HepG2 (cell line): ENCODE measurements around the gene NAIF1. TPM values are rescaled to one million over a fixed set of nuclear protein-coding genes. Genes with fewer than 3 reads are reported as not detected.

Experiments
- ETV6 ChIP-seq: sonication (generic); formaldehyde crosslinking; conservative IDR thresholded peaks from 2 replicates; pipeline ENCODE4 v1.4.0; 2020; ENCODE audit warnings: missing genetic modification reagents
- HNF1A ChIP-seq, 2 experiments: sonication (generic) in 1 of 2; formaldehyde crosslinking in 1 of 2; IDR thresholded peaks; 2 replicates each; pipeline versions ENCODE4 v1.4.0 to v1.6.1; 2016 to 2020; ENCODE audit warnings: borderline replicate concordance in 1 of 2, low read depth in 1 of 2, mild to moderate bottlenecking in 1 of 2, missing genetic modification reagents in 1 of 2
- MAZ ChIP-seq, 2 experiments: sonication (generic) in 1 of 2; formaldehyde crosslinking in 1 of 2; IDR thresholded peaks; 2 replicates each; pipeline versions ENCODE4 v1.5.0 to v1.6.1; 2012 to 2020; ENCODE audit warnings: low read depth in 2 of 2, mild to moderate bottlenecking in 2 of 2, borderline replicate concordance in 1 of 2, improper control_type of control experiment in 1 of 2, low read length in 1 of 2, missing genetic modification reagents in 1 of 2, moderate library complexity in 1 of 2
- MTA1 ChIP-seq: sonication (generic); formaldehyde crosslinking; IDR thresholded peaks from 2 replicates; pipeline ENCODE4 v1.4.0; 2020; ENCODE audit warnings: missing genetic modification reagents, mild to moderate bottlenecking, borderline replicate concordance
- MXI1 ChIP-seq: IDR thresholded peaks from 3 replicates; pipeline ENCODE4 v1.6.1; 2012; ENCODE audit warnings: low read depth, low read length, inconsistent platforms, borderline replicate concordance
- PAF1 ChIP-seq: IDR thresholded peaks from 2 replicates; pipeline ENCODE4 v1.6.1; 2016; ENCODE audit warnings: missing genetic modification reagents, missing compliant biosample characterization
- ZNF121 ChIP-seq: sonication (generic); formaldehyde crosslinking; IDR thresholded peaks from 2 replicates; pipeline ENCODE4 v1.5.0; 2020; ENCODE audit warnings: mild to moderate bottlenecking, missing genetic modification reagents
- ZNF883 ChIP-seq: sonication (generic); formaldehyde crosslinking; IDR thresholded peaks from 2 replicates; pipeline ENCODE4 v1.5.1; 2020; ENCODE audit warnings: mild to moderate bottlenecking, missing genetic modification reagents; ENCODE audit errors: not compliant biosample characterization
- ZNF891 ChIP-seq: sonication (generic); formaldehyde crosslinking; IDR thresholded peaks from 2 replicates; pipeline ENCODE4 v1.5.0; 2020; ENCODE audit warnings: mild to moderate bottlenecking, missing genetic modification reagents
- polyA plus RNA-seq, 8 experiments: library from polyadenylated mRNA; depleted of rRNA in 3 of 8; stranded (reverse) in 7 of 8; unstranded in 1 of 8; fragments of >200 nt; fragmentation: Illumina TruSeq in 4 of 8; extraction: Trizol in 4 of 8; gene quantifications; 2 replicates each; pipeline versions ENCODE4 v1.2.1 to v1.2.3, GENCODE V29; 2011 to 2016; ENCODE audit warnings: low read depth in 4 of 8, missing spikeins in 1 of 8, mixed read lengths in 1 of 8; ENCODE audit not compliant: insufficient read depth in 1 of 8
- total RNA-seq, 5 experiments: library from RNA; depleted of rRNA; stranded (reverse); fragments of >200 nt; fragmentation: Illumina TruSeq; extraction: Trizol; gene quantifications; 2 replicates each; pipeline ENCODE4 v1.2.3, GENCODE V29; 2016; ENCODE audit warnings: low read depth in 1 of 5
- TF ChIP-seq, protein P1 (sequence below): sonication (generic); formaldehyde crosslinking; IDR thresholded peaks from 2 replicates; pipeline ENCODE4 v1.4.0; 2020; ENCODE audit warnings: mild to moderate bottlenecking, missing genetic modification reagents
- TF ChIP-seq, protein P2 (sequence below): sonication (generic); formaldehyde crosslinking; IDR thresholded peaks from 2 replicates; pipeline ENCODE4 v1.5.0; 2020; ENCODE audit warnings: mild to moderate bottlenecking, missing genetic modification reagents
- TF ChIP-seq, protein P3 (sequence below): sonication (generic); formaldehyde crosslinking; IDR thresholded peaks from 2 replicates; pipeline ENCODE4 v1.5.1; 2020; ENCODE audit warnings: mild to moderate bottlenecking, missing genetic modification reagents, borderline replicate concordance

The NAIF1 gene
- total and polyA plus RNA-seq, 2 of the 13 experiments (the other 11 are each of a cell fraction or from before 2014, with no cell fraction given) = 6.0 to 6.9 TPM

DNA sequence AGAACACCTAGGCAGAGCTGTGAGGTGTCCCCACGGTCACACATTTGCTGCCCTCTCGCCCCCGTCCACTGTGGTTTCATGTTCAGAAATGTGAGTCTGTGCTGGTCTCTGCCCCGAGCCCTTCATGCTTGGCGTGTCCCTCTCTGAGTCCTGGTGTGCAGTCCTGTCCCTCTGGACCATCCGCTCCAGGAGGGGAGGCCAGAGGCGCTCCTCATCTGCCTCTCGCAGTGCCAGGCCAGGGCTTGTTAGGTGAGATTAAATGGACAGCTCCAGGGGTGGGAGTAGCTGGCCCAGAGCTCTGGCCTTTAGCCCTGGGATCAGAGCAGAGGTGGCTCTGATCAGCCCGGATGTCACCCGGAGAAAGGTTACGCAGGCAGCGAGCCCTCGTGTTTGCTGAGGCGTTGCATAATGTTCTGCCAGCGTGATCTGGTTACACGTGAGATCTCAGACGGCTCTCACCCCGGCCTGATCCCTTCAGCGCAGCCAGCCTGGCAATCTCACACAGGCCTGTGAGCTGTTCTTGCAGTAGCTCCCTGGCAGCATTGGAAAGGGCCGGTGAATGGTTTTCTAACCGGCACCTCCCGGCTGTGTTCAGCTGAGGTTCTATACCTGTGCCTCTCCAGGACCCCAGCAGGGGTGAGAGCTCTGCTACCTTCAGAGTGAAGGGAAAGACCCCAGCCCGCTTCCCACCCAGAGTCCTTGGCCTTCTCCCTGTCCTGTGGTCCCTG, 35.9 kb upstream of the NAIF1 start (continued):
- TF ChIP-seq, protein P1, sequence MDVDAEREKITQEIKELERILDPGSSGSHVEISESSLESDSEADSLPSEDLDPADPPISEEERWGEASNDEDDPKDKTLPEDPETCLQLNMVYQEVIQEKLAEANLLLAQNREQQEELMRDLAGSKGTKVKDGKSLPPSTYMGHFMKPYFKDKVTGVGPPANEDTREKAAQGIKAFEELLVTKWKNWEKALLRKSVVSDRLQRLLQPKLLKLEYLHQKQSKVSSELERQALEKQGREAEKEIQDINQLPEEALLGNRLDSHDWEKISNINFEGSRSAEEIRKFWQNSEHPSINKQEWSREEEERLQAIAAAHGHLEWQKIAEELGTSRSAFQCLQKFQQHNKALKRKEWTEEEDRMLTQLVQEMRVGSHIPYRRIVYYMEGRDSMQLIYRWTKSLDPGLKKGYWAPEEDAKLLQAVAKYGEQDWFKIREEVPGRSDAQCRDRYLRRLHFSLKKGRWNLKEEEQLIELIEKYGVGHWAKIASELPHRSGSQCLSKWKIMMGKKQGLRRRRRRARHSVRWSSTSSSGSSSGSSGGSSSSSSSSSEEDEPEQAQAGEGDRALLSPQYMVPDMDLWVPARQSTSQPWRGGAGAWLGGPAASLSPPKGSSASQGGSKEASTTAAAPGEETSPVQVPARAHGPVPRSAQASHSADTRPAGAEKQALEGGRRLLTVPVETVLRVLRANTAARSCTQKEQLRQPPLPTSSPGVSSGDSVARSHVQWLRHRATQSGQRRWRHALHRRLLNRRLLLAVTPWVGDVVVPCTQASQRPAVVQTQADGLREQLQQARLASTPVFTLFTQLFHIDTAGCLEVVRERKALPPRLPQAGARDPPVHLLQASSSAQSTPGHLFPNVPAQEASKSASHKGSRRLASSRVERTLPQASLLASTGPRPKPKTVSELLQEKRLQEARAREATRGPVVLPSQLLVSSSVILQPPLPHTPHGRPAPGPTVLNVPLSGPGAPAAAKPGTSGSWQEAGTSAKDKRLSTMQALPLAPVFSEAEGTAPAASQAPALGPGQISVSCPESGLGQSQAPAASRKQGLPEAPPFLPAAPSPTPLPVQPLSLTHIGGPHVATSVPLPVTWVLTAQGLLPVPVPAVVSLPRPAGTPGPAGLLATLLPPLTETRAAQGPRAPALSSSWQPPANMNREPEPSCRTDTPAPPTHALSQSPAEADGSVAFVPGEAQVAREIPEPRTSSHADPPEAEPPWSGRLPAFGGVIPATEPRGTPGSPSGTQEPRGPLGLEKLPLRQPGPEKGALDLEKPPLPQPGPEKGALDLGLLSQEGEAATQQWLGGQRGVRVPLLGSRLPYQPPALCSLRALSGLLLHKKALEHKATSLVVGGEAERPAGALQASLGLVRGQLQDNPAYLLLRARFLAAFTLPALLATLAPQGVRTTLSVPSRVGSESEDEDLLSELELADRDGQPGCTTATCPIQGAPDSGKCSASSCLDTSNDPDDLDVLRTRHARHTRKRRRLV (CRISPR knock-in tag) = peak; percentile 73; the same call in 1 of the 2 replicates
- TF ChIP-seq ETV6 (CRISPR knock-in tag) = 0 out of 2 replicates have a peak, but pooled peaks have one; percentile 41
- peak; percentile 85 for TF ChIP-seq ZNF883 (CRISPR knock-in tag)
- TF ChIP-seq ZNF891 = peak; percentile 24; the same call in 1 of the 2 replicates
- TF ChIP-seq MAZ (IDR thresholded peaks at IDR 0.05; ENCODE audit: borderline replicate concordance, low read depth, low read length) = no peak
- peak; percentile 96 for TF ChIP-seq MAZ (CRISPR knock-in tag; IDR thresholded peaks at IDR 0.05; ENCODE audit: low read depth)
- TF ChIP-seq MTA1 (CRISPR knock-in tag) = peak; percentile 97
- peak; percentile 59; the same call in 1 of the 2 replicates for TF ChIP-seq HNF1A (IDR thresholded peaks at IDR 0.05; ENCODE audit: low read depth)
- peak; percentile 90 for TF ChIP-seq HNF1A (CRISPR knock-in tag; IDR thresholded peaks at IDR 0.05; ENCODE audit: borderline replicate concordance)
- no peak for TF ChIP-seq PAF1 (CRISPR knock-in tag)
- TF ChIP-seq, protein P2, sequence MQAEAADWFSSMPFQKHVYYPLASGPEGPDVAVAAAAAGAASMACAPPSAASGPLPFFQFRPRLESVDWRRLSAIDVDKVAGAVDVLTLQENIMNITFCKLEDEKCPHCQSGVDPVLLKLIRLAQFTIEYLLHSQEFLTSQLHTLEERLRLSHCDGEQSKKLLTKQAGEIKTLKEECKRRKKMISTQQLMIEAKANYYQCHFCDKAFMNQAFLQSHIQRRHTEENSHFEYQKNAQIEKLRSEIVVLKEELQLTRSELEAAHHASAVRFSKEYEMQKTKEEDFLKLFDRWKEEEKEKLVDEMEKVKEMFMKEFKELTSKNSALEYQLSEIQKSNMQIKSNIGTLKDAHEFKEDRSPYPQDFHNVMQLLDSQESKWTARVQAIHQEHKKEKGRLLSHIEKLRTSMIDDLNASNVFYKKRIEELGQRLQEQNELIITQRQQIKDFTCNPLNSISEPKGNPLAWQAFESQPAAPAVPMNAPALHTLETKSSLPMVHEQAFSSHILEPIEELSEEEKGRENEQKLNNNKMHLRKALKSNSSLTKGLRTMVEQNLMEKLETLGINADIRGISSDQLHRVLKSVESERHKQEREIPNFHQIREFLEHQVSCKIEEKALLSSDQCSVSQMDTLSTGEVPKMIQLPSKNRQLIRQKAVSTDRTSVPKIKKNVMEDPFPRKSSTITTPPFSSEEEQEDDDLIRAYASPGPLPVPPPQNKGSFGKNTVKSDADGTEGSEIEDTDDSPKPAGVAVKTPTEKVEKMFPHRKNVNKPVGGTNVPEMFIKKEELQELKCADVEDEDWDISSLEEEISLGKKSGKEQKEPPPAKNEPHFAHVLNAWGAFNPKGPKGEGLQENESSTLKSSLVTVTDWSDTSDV (CRISPR knock-in tag) = no peak
- peak; percentile 63; the same call in 1 of the 2 replicates for TF ChIP-seq ZNF121
- TF ChIP-seq, protein P3, sequence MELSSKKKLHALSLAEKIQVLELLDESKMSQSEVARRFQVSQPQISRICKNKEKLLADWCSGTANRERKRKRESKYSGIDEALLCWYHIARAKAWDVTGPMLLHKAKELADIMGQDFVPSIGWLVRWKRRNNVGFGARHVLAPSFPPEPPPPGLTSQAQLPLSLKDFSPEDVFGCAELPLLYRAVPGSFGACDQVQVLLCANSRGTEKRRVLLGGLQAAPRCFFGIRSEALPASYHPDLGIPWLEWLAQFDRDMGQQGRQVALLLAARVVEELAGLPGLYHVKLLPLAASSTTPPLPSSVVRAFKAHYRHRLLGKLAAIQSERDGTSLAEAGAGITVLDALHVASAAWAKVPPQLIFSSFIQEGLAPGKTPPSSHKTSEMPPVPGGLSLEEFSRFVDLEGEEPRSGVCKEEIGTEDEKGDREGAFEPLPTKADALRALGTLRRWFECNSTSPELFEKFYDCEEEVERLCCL (CRISPR knock-in tag) = peak; percentile 82; the same call in 1 of the 2 replicates
- TF ChIP-seq MXI1 = peak; percentile 95; the same call in 2 of the 3 replicates
